Right atrium auricular region (tissue), 2 donors: ENCODE data around the gene MSX2. TPM values are rescaled to one million over a fixed set of nuclear protein-coding genes. Genes with fewer than 3 reads are reported as not detected.

Source experiments
- DNase-seq: peaks from one replicate; pipeline ENCODE4 v3.0.0-alpha.2; 2019; ENCODE audit warnings: low spot score
- H3K27ac ChIP-seq, 2 donors: fragments of 200-600 bp; sonication (generic); 1 replicate in 1 of 2; 2 replicates in 1 of 2; pipeline ENCODE4 v1.5.1; 2016 to 2019
- H3K27me3 ChIP-seq, 2 donors: fragments of 200-600 bp; sonication (generic); one replicate each; pipeline versions ENCODE4 v1.5.1 to v1.6.0; 2017 to 2019
- H3K36me3 ChIP-seq: fragments of 200-600 bp; sonication (generic); one replicate; pipeline ENCODE4 v1.5.1; 2016
- H3K4me1 ChIP-seq, 2 donors: fragments of 200-600 bp; sonication (generic); one replicate each; pipeline versions ENCODE4 v1.5.1 to v1.6.0; 2017 to 2019
- H3K4me3 ChIP-seq, 2 donors: fragments of 200-600 bp; sonication (generic); 1 replicate in 1 of 2; 2 replicates in 1 of 2; pipeline ENCODE4 v1.5.1; 2017 to 2019; ENCODE audit warnings: mild to moderate bottlenecking in 1 of 2, moderate library complexity in 1 of 2
- H3K9me3 ChIP-seq, 2 donors: fragments of 200-600 bp; sonication (generic); one replicate each; pipeline ENCODE4 v1.5.1; 2019
- total RNA-seq, 2 donors: library from RNA; depleted of rRNA; stranded (reverse); fragments of >200 nt; gene quantifications; one replicate each; pipeline ENCODE4 v1.1.0, GENCODE V29; 2016
- TF ChIP-seq, protein P1 (sequence below), 2 donors: fragments of 200-600 bp; sonication (generic); IDR thresholded peaks; one replicate each; pipeline ENCODE4 v1.5.1; 2019; ENCODE audit warnings: antibody characterized with exemption in 2 of 2

Gene MSX2
- total RNA-seq, 2 donors from 2014 or later, result 2.6 to 3.4 TPM

GRCh38 chr5:174722500-174722899 is 1.9 kb upstream of the MSX2 start:
- no peaks in the 10 kb centered on the region for H3K36me3 ChIP-seq
- no peaks in the 10 kb centered on the region for H3K9me3 ChIP-seq
- H3K27ac ChIP-seq, result no peak overlapping the region
- DNase-seq, result no peak
- peaks cover 0 to 28% of the 10 kb centered on the region in 2 donors for H3K4me1 ChIP-seq
- H3K4me3 ChIP-seq, result no peak overlapping the region
- H3K27me3 ChIP-seq, result peaks cover 24 to 39% of the 10 kb centered on the region in 2 donors
- TF ChIP-seq, protein P1, sequence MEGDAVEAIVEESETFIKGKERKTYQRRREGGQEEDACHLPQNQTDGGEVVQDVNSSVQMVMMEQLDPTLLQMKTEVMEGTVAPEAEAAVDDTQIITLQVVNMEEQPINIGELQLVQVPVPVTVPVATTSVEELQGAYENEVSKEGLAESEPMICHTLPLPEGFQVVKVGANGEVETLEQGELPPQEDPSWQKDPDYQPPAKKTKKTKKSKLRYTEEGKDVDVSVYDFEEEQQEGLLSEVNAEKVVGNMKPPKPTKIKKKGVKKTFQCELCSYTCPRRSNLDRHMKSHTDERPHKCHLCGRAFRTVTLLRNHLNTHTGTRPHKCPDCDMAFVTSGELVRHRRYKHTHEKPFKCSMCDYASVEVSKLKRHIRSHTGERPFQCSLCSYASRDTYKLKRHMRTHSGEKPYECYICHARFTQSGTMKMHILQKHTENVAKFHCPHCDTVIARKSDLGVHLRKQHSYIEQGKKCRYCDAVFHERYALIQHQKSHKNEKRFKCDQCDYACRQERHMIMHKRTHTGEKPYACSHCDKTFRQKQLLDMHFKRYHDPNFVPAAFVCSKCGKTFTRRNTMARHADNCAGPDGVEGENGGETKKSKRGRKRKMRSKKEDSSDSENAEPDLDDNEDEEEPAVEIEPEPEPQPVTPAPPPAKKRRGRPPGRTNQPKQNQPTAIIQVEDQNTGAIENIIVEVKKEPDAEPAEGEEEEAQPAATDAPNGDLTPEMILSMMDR (IDR thresholded peaks at IDR 0.05), result no peak

DNA sequence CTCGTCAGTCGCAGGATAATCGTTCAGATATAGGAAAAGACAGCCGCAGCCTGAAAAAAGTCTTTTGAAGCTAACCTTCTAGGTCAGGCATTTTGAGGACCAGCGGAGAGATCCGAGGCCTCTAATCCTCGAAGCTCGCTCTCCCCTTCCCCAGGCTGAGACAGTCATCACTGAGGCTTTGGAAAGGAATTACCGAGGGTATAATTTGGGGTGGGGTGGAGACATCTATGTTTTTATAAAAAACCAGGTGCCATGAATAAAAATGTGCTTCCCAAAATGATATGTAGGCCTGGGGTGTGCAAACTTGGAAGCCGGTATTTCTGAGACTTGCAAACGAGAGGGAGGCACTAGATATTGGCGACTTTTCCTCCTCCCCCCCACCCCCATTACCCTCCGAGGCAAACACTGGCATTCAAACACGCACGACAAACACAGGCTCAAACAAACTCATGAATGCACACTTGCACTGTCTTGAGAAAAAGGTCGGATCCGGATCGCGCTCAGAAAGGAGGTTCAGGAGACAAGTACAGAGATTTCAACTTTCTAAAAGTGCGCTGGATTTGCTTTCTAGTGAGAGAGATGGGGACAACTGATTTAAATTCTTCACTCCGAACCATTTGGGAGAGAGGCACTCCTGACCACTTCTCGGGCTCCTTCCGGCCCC is 935 bp upstream of the MSX2 start:
- peak overlapping the region; percentile 59 to 67 for H3K4me3 ChIP-seq
- no peak for DNase-seq
- H3K36me3 ChIP-seq, result no peaks in the 10 kb centered on the region
- peaks cover 19 to 34% of the 10 kb centered on the region in 2 donors for H3K27me3 ChIP-seq
- peak overlapping the region in 1 of 2 donors; percentile 68 for H3K27ac ChIP-seq
- TF ChIP-seq, protein P1 (IDR thresholded peaks at IDR 0.05), result no peak
- H3K9me3 ChIP-seq, result no peaks in the 10 kb centered on the region
- H3K4me1 ChIP-seq, result peaks cover 0 to 28% of the 10 kb centered on the region in 2 donors

DNA sequence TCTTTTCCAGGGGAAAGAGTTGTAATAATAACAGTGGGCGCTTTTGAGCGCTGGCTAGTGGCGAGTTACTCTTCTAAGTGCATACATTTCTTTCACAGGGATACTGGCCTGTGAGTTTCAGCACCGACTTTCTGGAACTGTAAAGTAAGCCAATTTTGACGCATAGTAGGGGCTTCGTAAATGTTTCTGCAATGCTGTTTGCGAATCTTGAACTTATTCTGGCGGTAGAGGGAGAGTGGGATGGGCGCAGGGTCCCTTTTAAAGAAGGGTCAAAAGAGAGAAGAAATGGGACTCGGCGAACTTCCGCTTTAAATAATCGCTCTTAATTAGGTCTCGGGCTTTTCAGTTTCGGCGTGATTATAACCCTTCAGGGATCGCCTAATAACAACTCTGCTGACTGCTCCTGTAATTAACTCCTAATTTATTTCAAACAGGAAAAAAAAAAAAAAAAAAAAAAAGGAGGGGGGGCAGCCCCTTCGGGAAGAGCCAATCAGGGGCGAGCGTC is 351 bp upstream of the MSX2 start:
- DNase-seq, result no peak
- Histone ChIP-seq H3K4me1 (peaks cover 0 to 28% of the 10 kb centered on the region in 2 donors), H3K27ac (peak overlapping the region; percentile 68 to 83), H3K36me3 (peaks cover 1% of the 10 kb centered on the region), H3K4me3 (peak overlapping the region; percentile 59 to 67), H3K27me3 (peaks cover 15 to 33% of the 10 kb centered on the region in 2 donors), H3K9me3 (no peaks in the 10 kb centered on the region)
- TF ChIP-seq, protein P1 (IDR thresholded peaks at IDR 0.05), result no peak

GRCh38 chr5:174725261-174725990 is 1.0 kb downstream of the MSX2 start:
- Histone ChIP-seq H3K27me3 (peaks cover 10 to 25% of the 10 kb centered on the region in 2 donors), H3K9me3 (no peaks in the 10 kb centered on the region), H3K4me1 (peaks cover 0 to 27% of the 10 kb centered on the region in 2 donors), H3K36me3 (peaks cover 8% of the 10 kb centered on the region), H3K27ac (peak overlapping the region in 1 of 2 donors; percentile 68), H3K4me3 (peak overlapping the region; percentile 59 to 67)
- TF ChIP-seq, protein P1 (IDR thresholded peaks at IDR 0.05), result no peak
- DNase-seq, result no peak

DNA sequence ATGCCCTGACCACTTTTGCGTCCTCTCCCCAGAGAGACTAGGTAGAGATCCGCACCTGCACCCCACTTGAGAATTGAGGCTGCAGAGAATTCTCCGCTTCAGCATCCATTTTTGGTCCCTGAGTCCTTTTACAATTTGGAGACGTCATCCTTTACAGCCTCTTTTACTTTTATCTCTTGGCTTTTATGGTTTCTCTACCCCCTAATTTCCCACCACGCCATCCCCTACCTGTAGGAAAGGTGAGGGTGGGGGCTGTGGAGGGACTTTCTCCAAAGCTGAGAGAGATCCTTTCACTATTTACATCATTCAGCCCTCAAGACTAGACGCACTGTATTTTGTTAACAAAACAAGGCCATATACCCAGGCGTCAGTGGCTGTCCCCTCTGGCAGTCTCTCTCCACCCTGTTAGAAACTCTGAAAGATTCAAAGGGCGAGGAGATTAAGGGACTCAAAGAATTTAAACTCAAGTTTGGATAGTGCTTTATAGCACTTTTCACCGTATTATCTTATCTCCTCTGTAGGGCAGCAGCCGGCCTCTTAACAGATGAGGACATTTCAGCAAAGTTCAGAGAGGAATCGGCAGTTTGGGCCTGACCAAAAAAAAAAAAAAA is 1.7 kb downstream of the MSX2 start:
- H3K4me3 ChIP-seq, result no peak overlapping the region

More for the DNA sequence above, 1.7 kb downstream of the MSX2 start:
- Histone ChIP-seq H3K36me3 (peaks cover 8% of the 10 kb centered on the region), H3K4me1 (peaks cover 0 to 23% of the 10 kb centered on the region in 2 donors), H3K9me3 (no peaks in the 10 kb centered on the region), H3K27me3 (peaks cover 10 to 21% of the 10 kb centered on the region in 2 donors), H3K27ac (no peak overlapping the region)
- TF ChIP-seq, protein P1 (IDR thresholded peaks at IDR 0.05), result no peak
- no peak for DNase-seq
